ENCODE measurements around the gene CTIF. TPM values are rescaled to one million over a fixed set of nuclear protein-coding genes. Genes with fewer than 3 reads are reported as not detected.

Gene CTIF
- total and polyA plus RNA-seq, 2 experiments from 2014 or later: 8.6 to 14.4 TPM

- DNase-seq (ENCODE audit: low spot score): peak; percentile 76
- Histone ChIP-seq H3K27me3 (ENCODE audit: insufficient read depth) (no peaks in the 10 kb centered on the region), H2AFZ (no peak overlapping the region), H3K4me1 (ENCODE audit: insufficient read depth) (peaks cover 32% of the 10 kb centered on the region), H3K9me2 (ENCODE audit: insufficient read depth) (no peaks in the 10 kb centered on the region), H4K20me1 (replicated peaks; ENCODE audit: insufficient read depth) (no peaks in the 10 kb centered on the region), H3K79me2 (replicated peaks; ENCODE audit: insufficient read depth) (no peaks in the 10 kb centered on the region), H3K4me2 (peak overlapping the region; percentile 78), H3K4me3 (peak overlapping the region; percentile 32; the same call in 1 of the 2 replicates), H3K36me3 (ENCODE audit: insufficient read depth) (no peaks in the 10 kb centered on the region), H3K27ac (ENCODE audit: low read depth) (peak overlapping the region; percentile 59; the same call in 1 of the 2 replicates), H3F3A (replicated peaks; ENCODE audit: low read depth) (0 out of 2 replicates have a peak, but pooled peaks cover 8% of the 10 kb centered on the region)
- TF ChIP-seq, protein P1, sequence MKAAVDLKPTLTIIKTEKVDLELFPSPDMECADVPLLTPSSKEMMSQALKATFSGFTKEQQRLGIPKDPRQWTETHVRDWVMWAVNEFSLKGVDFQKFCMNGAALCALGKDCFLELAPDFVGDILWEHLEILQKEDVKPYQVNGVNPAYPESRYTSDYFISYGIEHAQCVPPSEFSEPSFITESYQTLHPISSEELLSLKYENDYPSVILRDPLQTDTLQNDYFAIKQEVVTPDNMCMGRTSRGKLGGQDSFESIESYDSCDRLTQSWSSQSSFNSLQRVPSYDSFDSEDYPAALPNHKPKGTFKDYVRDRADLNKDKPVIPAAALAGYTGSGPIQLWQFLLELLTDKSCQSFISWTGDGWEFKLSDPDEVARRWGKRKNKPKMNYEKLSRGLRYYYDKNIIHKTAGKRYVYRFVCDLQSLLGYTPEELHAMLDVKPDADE (IDR thresholded peaks at IDR 0.05): no peak; the same call in 1 of the 2 replicates
- TF ChIP-seq ZNF114 (CRISPR knock-in tag; IDR thresholded peaks at IDR 0.05) (no peak), CREB1 (CRISPR knock-in tag; IDR thresholded peaks at IDR 0.05; ENCODE audit: low read depth) (no peak), EZH2 (IDR thresholded peaks at IDR 0.05; ENCODE audit: low read depth, unreplicated experiment) (no peak), STAT1 (IDR thresholded peaks at IDR 0.05; ENCODE audit: unreplicated experiment) (no peak), NANOG (IDR thresholded peaks at IDR 0.05; ENCODE audit: borderline replicate concordance) (no peak), POLR2AphosphoS5 (IDR thresholded peaks at IDR 0.05; ENCODE audit: low read depth) (no peak), ZNF331 (CRISPR knock-in tag; IDR thresholded peaks at IDR 0.05; ENCODE audit: low read depth) (no peak), EZH2phosphoT487 (IDR thresholded peaks at IDR 0.05; ENCODE audit: unreplicated experiment) (no peak), JUNB (IDR thresholded peaks at IDR 0.05; ENCODE audit: unreplicated experiment) (no peak), CTCF (conservative IDR thresholded peaks at IDR 0.05; ENCODE audit: low read depth in 2 of 2) (no peak)
- TF ChIP-seq, protein P2, sequence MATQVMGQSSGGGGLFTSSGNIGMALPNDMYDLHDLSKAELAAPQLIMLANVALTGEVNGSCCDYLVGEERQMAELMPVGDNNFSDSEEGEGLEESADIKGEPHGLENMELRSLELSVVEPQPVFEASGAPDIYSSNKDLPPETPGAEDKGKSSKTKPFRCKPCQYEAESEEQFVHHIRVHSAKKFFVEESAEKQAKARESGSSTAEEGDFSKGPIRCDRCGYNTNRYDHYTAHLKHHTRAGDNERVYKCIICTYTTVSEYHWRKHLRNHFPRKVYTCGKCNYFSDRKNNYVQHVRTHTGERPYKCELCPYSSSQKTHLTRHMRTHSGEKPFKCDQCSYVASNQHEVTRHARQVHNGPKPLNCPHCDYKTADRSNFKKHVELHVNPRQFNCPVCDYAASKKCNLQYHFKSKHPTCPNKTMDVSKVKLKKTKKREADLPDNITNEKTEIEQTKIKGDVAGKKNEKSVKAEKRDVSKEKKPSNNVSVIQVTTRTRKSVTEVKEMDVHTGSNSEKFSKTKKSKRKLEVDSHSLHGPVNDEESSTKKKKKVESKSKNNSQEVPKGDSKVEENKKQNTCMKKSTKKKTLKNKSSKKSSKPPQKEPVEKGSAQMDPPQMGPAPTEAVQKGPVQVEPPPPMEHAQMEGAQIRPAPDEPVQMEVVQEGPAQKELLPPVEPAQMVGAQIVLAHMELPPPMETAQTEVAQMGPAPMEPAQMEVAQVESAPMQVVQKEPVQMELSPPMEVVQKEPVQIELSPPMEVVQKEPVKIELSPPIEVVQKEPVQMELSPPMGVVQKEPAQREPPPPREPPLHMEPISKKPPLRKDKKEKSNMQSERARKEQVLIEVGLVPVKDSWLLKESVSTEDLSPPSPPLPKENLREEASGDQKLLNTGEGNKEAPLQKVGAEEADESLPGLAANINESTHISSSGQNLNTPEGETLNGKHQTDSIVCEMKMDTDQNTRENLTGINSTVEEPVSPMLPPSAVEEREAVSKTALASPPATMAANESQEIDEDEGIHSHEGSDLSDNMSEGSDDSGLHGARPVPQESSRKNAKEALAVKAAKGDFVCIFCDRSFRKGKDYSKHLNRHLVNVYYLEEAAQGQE (IDR thresholded peaks at IDR 0.05; ENCODE audit: unreplicated experiment): no peak
- TF ChIP-seq, protein P3, sequence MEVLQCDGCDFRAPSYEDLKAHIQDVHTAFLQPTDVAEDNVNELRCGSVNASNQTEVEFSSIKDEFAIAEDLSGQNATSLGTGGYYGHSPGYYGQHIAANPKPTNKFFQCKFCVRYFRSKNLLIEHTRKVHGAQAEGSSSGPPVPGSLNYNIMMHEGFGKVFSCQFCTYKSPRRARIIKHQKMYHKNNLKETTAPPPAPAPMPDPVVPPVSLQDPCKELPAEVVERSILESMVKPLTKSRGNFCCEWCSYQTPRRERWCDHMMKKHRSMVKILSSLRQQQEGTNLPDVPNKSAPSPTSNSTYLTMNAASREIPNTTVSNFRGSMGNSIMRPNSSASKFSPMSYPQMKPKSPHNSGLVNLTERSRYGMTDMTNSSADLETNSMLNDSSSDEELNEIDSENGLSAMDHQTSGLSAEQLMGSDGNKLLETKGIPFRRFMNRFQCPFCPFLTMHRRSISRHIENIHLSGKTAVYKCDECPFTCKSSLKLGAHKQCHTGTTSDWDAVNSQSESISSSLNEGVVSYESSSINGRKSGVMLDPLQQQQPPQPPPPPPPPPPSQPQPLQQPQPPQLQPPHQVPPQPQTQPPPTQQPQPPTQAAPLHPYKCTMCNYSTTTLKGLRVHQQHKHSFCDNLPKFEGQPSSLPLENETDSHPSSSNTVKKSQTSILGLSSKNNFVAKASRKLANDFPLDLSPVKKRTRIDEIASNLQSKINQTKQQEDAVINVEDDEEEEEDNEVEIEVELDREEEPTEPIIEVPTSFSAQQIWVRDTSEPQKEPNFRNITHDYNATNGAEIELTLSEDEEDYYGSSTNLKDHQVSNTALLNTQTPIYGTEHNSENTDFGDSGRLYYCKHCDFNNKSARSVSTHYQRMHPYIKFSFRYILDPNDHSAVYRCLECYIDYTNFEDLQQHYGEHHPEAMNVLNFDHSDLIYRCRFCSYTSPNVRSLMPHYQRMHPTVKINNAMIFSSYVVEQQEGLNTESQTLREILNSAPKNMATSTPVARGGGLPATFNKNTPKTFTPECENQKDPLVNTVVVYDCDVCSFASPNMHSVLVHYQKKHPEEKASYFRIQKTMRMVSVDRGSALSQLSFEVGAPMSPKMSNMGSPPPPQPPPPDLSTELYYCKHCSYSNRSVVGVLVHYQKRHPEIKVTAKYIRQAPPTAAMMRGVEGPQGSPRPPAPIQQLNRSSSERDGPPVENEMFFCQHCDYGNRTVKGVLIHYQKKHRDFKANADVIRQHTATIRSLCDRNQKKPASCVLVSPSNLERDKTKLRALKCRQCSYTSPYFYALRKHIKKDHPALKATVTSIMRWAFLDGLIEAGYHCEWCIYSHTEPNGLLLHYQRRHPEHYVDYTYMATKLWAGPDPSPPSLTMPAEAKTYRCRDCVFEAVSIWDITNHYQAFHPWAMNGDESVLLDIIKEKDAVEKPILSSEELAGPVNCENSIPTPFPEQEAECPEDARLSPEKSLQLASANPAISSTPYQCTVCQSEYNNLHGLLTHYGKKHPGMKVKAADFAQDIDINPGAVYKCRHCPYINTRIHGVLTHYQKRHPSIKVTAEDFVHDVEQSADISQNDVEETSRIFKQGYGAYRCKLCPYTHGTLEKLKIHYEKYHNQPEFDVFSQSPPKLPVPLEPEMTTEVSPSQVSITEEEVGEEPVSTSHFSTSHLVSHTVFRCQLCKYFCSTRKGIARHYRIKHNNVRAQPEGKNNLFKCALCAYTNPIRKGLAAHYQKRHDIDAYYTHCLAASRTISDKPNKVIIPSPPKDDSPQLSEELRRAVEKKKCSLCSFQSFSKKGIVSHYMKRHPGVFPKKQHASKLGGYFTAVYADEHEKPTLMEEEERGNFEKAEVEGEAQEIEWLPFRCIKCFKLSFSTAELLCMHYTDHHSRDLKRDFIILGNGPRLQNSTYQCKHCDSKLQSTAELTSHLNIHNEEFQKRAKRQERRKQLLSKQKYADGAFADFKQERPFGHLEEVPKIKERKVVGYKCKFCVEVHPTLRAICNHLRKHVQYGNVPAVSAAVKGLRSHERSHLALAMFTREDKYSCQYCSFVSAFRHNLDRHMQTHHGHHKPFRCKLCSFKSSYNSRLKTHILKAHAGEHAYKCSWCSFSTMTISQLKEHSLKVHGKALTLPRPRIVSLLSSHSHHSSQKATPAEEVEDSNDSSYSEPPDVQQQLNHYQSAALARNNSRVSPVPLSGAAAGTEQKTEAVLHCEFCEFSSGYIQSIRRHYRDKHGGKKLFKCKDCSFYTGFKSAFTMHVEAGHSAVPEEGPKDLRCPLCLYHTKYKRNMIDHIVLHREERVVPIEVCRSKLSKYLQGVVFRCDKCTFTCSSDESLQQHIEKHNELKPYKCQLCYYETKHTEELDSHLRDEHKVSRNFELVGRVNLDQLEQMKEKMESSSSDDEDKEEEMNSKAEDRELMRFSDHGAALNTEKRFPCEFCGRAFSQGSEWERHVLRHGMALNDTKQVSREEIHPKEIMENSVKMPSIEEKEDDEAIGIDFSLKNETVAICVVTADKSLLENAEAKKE (CRISPR knock-in tag; IDR thresholded peaks at IDR 0.05): no peak
- Mint-ChIP-seq H3K9me3 (peaks cover 8% of the 10 kb centered on the region; the same call in 2 of the 3 replicates), H3K4me3 (peak overlapping the region; percentile 69), H3K4me1 (peaks cover 54% of the 10 kb centered on the region), H3K27ac (peak overlapping the region; percentile 79), H3K27me3 (ENCODE audit: insufficient read depth, low read depth, poor library complexity) (peaks cover 20% of the 10 kb centered on the region), H3K36me3 (ENCODE audit: low read depth) (peaks cover 7% of the 10 kb centered on the region)
- ATAC-seq: peak; percentile 73
Observed at GRCh38 chr18:48827291-48828193, 288.7 kb downstream of the CTIF start.
